Cardiac muscle cell (in vitro differentiated cells and primary cell): ENCODE measurements around the gene EFTUD2. TPM values are rescaled to one million over a fixed set of nuclear protein-coding genes. Genes with fewer than 3 reads are reported as not detected.

Source experiments
- DNase-seq, 2 donors: peaks; one replicate each; pipeline versions ENCODE4 v3.0.0 to v3.0.0-alpha.2; 2010 to 2017; ENCODE audit warnings: low read depth in 1 of 2, low spot score in 1 of 2
- H3K27ac ChIP-seq: fragments of 200-600 bp; sonication (generic); 2 replicates; pipeline ENCODE4 v1.5.1; 2016
- H3K27me3 ChIP-seq: fragments of 200-600 bp; sonication (generic); 2 replicates; pipeline ENCODE4 v1.6.0; 2016; ENCODE audit warnings: control low read depth
- H3K36me3 ChIP-seq: fragments of 200-600 bp; sonication (generic); 2 replicates; pipeline ENCODE4 v1.5.1; 2016; ENCODE audit warnings: control low read depth
- H3K4me1 ChIP-seq: fragments of 200-600 bp; sonication (generic); 2 replicates; pipeline ENCODE4 v1.8.1; 2017; ENCODE audit warnings: low read depth, mild to moderate bottlenecking, mixed run types
- H3K4me3 ChIP-seq: fragments of 200-600 bp; sonication (generic); 2 replicates; pipeline ENCODE4 v1.5.1; 2016; ENCODE audit warnings: mild to moderate bottlenecking
- H3K9me3 ChIP-seq: fragments of 200-600 bp; sonication (generic); 2 replicates; pipeline ENCODE4 v1.5.1; 2017; ENCODE audit warnings: low read depth, mild to moderate bottlenecking, control low read depth
- CTCF ChIP-seq: IDR thresholded peaks from 2 replicates; pipeline ENCODE4 v1.5.1; 2012; ENCODE audit warnings: low read depth, mild to moderate bottlenecking, low read length
- polyA plus RNA-seq: library from polyadenylated mRNA; unstranded; fragments of >200 nt; fragmentation: Nextera tagmentation; extraction: Ambion mirVana; gene quantifications from 2 replicates; pipeline ENCODE4 v1.2.1, GENCODE V29; 2016
- total RNA-seq: library from RNA; depleted of rRNA; stranded (reverse); fragments of >200 nt; gene quantifications from 2 replicates; pipeline ENCODE4 v1.2.3, GENCODE V29; 2016

The EFTUD2 gene
- total and polyA plus RNA-seq, 2 experiments from 2014 or later, result 105 to 151 TPM

- Histone ChIP-seq H3K4me1 (peaks cover 17% of the 10 kb centered on the region), H3K27ac (no peak overlapping the region), H3K9me3 (no peaks in the 10 kb centered on the region), H3K27me3 (peaks cover 3% of the 10 kb centered on the region), H3K36me3 (no peaks in the 10 kb centered on the region), H3K4me3 (no peak overlapping the region)
- DNase-seq, result no peak
- TF ChIP-seq CTCF, result no peak
Measured at GRCh38 chr17:44912763-44913544, 13.7 kb upstream of the EFTUD2 start.

GRCh38 chr17:44911133-44912001 lies 12.1 kb upstream of the EFTUD2 start:
- Histone ChIP-seq H3K9me3 (no peaks in the 10 kb centered on the region), H3K27ac (no peak overlapping the region), H3K4me3 (peak overlapping the region; percentile 17), H3K4me1 (peaks cover 17% of the 10 kb centered on the region), H3K27me3 (peaks cover 3% of the 10 kb centered on the region), H3K36me3 (no peaks in the 10 kb centered on the region)
- peak; percentile 55 to 89 for DNase-seq
- TF ChIP-seq CTCF, result peak; percentile 62

GRCh38 chr17:44910231-44911106 lies 11.2 kb upstream of the EFTUD2 start:
- Histone ChIP-seq H3K9me3 (no peaks in the 10 kb centered on the region), H3K36me3 (no peaks in the 10 kb centered on the region), H3K27me3 (peaks cover 3% of the 10 kb centered on the region), H3K4me3 (no peak overlapping the region), H3K4me1 (peaks cover 12% of the 10 kb centered on the region), H3K27ac (no peak overlapping the region)
- DNase-seq, result no peak
- no peak for TF ChIP-seq CTCF

- Histone ChIP-seq H3K4me3 (no peak overlapping the region), H3K9me3 (no peaks in the 10 kb centered on the region), H3K36me3 (no peaks in the 10 kb centered on the region), H3K27me3 (peaks cover 3% of the 10 kb centered on the region), H3K4me1 (peaks cover 12% of the 10 kb centered on the region), H3K27ac (no peak overlapping the region)
- no peak for DNase-seq
- TF ChIP-seq CTCF, result no peak
Measured at GRCh38 chr17:44909681-44910144, 10.5 kb upstream of the EFTUD2 start.

- no peaks in the 10 kb centered on the region for H3K36me3 ChIP-seq
- H3K4me1 ChIP-seq, result peaks cover 12% of the 10 kb centered on the region
- DNase-seq, result no peak
- H3K9me3 ChIP-seq, result no peaks in the 10 kb centered on the region
- no peak overlapping the region for H3K27ac ChIP-seq
- peaks cover 3% of the 10 kb centered on the region for H3K27me3 ChIP-seq
- no peak overlapping the region for H3K4me3 ChIP-seq
- no peak for TF ChIP-seq CTCF
Measured at GRCh38 chr17:44908761-44909326, 9.6 kb upstream of the EFTUD2 start.
